Measurements from ENCODE around the gene ZDHHC14. TPM values are rescaled to one million over a fixed set of nuclear protein-coding genes. Genes with fewer than 3 reads are reported as not detected.

The ZDHHC14 gene
- total RNA-seq, 1 experiment from 2014 or later, result 17.3 TPM

GRCh38 chr6:157570752-157571151, 189.8 kb downstream of the ZDHHC14 start:
- no peaks in the 10 kb centered on the region for H3K9me3 Mint-ChIP-seq (ENCODE audit: low read depth, unreplicated experiment)
- intact Hi-C loops (cut with micrococcal nuclease; ENCODE audit: unreplicated experiment), result no loop called here
- TF ChIP-seq, protein P1, sequence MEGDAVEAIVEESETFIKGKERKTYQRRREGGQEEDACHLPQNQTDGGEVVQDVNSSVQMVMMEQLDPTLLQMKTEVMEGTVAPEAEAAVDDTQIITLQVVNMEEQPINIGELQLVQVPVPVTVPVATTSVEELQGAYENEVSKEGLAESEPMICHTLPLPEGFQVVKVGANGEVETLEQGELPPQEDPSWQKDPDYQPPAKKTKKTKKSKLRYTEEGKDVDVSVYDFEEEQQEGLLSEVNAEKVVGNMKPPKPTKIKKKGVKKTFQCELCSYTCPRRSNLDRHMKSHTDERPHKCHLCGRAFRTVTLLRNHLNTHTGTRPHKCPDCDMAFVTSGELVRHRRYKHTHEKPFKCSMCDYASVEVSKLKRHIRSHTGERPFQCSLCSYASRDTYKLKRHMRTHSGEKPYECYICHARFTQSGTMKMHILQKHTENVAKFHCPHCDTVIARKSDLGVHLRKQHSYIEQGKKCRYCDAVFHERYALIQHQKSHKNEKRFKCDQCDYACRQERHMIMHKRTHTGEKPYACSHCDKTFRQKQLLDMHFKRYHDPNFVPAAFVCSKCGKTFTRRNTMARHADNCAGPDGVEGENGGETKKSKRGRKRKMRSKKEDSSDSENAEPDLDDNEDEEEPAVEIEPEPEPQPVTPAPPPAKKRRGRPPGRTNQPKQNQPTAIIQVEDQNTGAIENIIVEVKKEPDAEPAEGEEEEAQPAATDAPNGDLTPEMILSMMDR (IDR thresholded peaks at IDR 0.05; ENCODE audit: unreplicated experiment), result no peak
- no TSS peak for BruUV-seq (replicated peaks)
- no peak for DNase-seq
- no peak overlapping the region for H3K4me3 Mint-ChIP-seq (ENCODE audit: low read depth, unreplicated experiment)
- CTCF ChIA-PET, result no interaction called here
- H3K27ac Mint-ChIP-seq (ENCODE audit: unreplicated experiment), result no peak overlapping the region
- H3K4me1 Mint-ChIP-seq (ENCODE audit: low read depth, unreplicated experiment), result no peaks in the 10 kb centered on the region
- H3K36me3 Mint-ChIP-seq (ENCODE audit: insufficient read depth, unreplicated experiment), result no peaks in the 10 kb centered on the region
- no peaks in the 10 kb centered on the region for H3K27me3 Mint-ChIP-seq (ENCODE audit: unreplicated experiment)

DNA sequence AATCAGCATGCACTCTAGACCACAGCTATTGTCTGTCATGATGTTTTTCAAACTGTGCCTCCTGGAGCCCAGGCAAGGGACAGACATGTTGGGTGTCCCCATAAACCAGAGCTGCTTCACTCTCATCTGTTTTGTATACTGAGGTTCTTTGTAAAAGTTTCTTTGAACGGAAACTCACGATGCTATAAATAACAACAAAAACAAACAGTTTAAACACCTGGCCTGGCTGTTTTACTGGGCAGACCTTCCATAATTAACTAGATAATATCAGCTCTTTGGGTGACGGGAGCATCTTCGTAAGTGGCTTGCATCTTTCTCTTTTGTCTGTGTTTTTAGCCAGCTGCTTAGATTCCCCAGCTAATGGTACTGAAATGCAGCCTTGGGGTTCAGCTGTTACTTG, 190.3 kb downstream of the ZDHHC14 start:
- Mint-ChIP-seq H3K4me3 (ENCODE audit: low read depth, unreplicated experiment) (no peak overlapping the region), H3K4me1 (ENCODE audit: low read depth, unreplicated experiment) (no peaks in the 10 kb centered on the region), H3K36me3 (ENCODE audit: insufficient read depth, unreplicated experiment) (no peaks in the 10 kb centered on the region), H3K27ac (ENCODE audit: unreplicated experiment) (no peak overlapping the region), H3K9me3 (ENCODE audit: low read depth, unreplicated experiment) (no peaks in the 10 kb centered on the region), H3K27me3 (ENCODE audit: unreplicated experiment) (no peaks in the 10 kb centered on the region)
- CTCF ChIA-PET, result interaction anchor here (0.5 kb wide), 1 partner anchor 213 kb away, joined by 4 read pairs; no protein-coding TSS in a partner anchor
- DNase-seq, result no peak
- no TSS peak for BruUV-seq (replicated peaks)
- TF ChIP-seq, protein P1 (IDR thresholded peaks at IDR 0.05; ENCODE audit: unreplicated experiment), result no peak
- intact Hi-C loops (cut with micrococcal nuclease; ENCODE audit: unreplicated experiment), result no loop called here

GRCh38 chr6:157571950-157572349, 191.0 kb downstream of the ZDHHC14 start:
- CTCF ChIA-PET, result no interaction called here
- Mint-ChIP-seq H3K27me3 (ENCODE audit: unreplicated experiment) (no peaks in the 10 kb centered on the region), H3K36me3 (ENCODE audit: insufficient read depth, unreplicated experiment) (no peaks in the 10 kb centered on the region), H3K4me1 (ENCODE audit: low read depth, unreplicated experiment) (no peaks in the 10 kb centered on the region), H3K4me3 (ENCODE audit: low read depth, unreplicated experiment) (no peak overlapping the region), H3K27ac (ENCODE audit: unreplicated experiment) (no peak overlapping the region), H3K9me3 (ENCODE audit: low read depth, unreplicated experiment) (no peaks in the 10 kb centered on the region)
- intact Hi-C loops (cut with micrococcal nuclease; ENCODE audit: unreplicated experiment), result no loop called here
- DNase-seq, result no peak
- TF ChIP-seq, protein P1 (IDR thresholded peaks at IDR 0.05; ENCODE audit: unreplicated experiment), result no peak
- BruUV-seq (replicated peaks), result no TSS peak

DNA sequence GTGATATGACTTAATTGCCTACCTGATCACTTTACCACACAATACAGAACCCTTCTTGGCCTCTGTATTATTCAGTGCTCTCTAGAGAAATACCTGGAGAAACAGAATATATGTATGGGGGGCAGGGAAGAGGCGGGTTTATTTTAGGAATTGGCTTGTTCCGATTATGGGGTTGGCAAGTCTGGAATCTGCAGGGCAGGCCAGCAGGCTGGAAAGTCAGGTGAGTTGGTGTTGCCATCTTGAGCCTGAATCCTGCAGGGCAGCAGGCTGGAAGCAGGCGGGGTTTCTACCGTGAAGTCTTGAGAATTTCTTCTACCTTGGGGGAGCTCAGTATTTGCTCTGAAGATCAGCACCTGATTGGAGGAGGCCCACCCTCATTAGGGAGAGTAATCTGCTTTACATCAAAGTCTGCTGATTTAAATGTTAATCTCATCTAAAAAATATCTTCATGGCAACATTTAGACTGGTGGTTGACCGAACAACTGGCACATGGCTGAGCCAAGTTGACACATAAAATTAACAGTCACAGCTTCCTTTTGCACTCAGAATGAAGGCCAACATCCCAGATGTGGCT, 193.9 kb downstream of the ZDHHC14 start:
- Mint-ChIP-seq H3K4me1 (ENCODE audit: low read depth, unreplicated experiment) (peaks cover 5% of the 10 kb centered on the region), H3K27me3 (ENCODE audit: unreplicated experiment) (no peaks in the 10 kb centered on the region), H3K4me3 (ENCODE audit: low read depth, unreplicated experiment) (no peak overlapping the region), H3K9me3 (ENCODE audit: low read depth, unreplicated experiment) (no peaks in the 10 kb centered on the region), H3K36me3 (ENCODE audit: insufficient read depth, unreplicated experiment) (no peaks in the 10 kb centered on the region), H3K27ac (ENCODE audit: unreplicated experiment) (no peak overlapping the region)
- CTCF ChIA-PET, result no interaction called here
- intact Hi-C loops (cut with micrococcal nuclease; ENCODE audit: unreplicated experiment), result loop anchor here (5.0 kb wide), 1 partner anchor 38 kb away; no protein-coding TSS in a partner anchor
- no TSS peak for BruUV-seq (replicated peaks)
- TF ChIP-seq, protein P1 (IDR thresholded peaks at IDR 0.05; ENCODE audit: unreplicated experiment), result no peak
- DNase-seq, result no peak

Measured in Calu3 (cell line).